ENCODE results near the gene OR56B4.

OR56B4 gene

GRCh38 chr11:6152126-6152525 lies 44.6 kb downstream of the OR56B4 start:
- DNase-seq, result no peak

GRCh38 chr11:6156628-6157359 lies 49.3 kb downstream of the OR56B4 start:
- no peak for DNase-seq

All from NCI-H446 treated with DMSO at 0.1 percent for 48 hours (cell line).